GM12878 (cell line): ENCODE measurements around the gene MRPL34. TPM values are rescaled to one million over a fixed set of nuclear protein-coding genes. Genes with fewer than 3 reads are reported as not detected.
A peak's percentile ranks its signal among the peaks of the same experiment; 100 is the strongest.

Source experiments
- ASH2L ChIP-seq: fragments of 300-600, 200-600 bp; sonication (generic); IDR thresholded peaks from 2 replicates; pipeline ENCODE4 v1.6.1; 2017; ENCODE audit warnings: low read depth, mild to moderate bottlenecking, borderline replicate concordance
- CBX3 ChIP-seq: fragments of 200-600 bp; sonication (generic); IDR thresholded peaks from 2 replicates; pipeline ENCODE4 v1.6.1; 2016; ENCODE audit warnings: low read depth, borderline replicate concordance
- CHD4 ChIP-seq: fragments of 200-600 bp; sonication (generic); IDR thresholded peaks from 2 replicates; pipeline ENCODE4 v1.6.1; 2016; ENCODE audit warnings: mild to moderate bottlenecking
- EGR1 ChIP-seq, 2 experiments: IDR thresholded peaks; 1 replicate in 1 of 2; 2 replicates in 1 of 2; pipeline ENCODE4 v1.6.1; 2011 to 2012; ENCODE audit warnings: low read depth in 2 of 2, low read length in 2 of 2, borderline replicate concordance in 1 of 2, mild to moderate bottlenecking in 1 of 2, moderate library complexity in 1 of 2
- NR2F1 ChIP-seq: fragments of 450-650 bp; conservative IDR thresholded peaks from 2 replicates; pipeline ENCODE4 v1.6.1; 2017; ENCODE audit warnings: mild to moderate bottlenecking
- POLR2AphosphoS2 ChIP-seq: IDR thresholded peaks from 2 replicates; pipeline ENCODE4 v1.6.1; 2011; ENCODE audit warnings: low read depth, mild to moderate bottlenecking, low read length, improper control_type of control experiment, moderate library complexity
- RCOR1 ChIP-seq: conservative IDR thresholded peaks from 2 replicates; pipeline ENCODE4 v1.6.1; 2012; ENCODE audit warnings: low read depth, low read length, improper control_type of control experiment
- SPI1 ChIP-seq: IDR thresholded peaks from 2 replicates; pipeline ENCODE4 v1.6.1; 2011; ENCODE audit warnings: low read depth, mild to moderate bottlenecking, low read length, moderate library complexity, borderline replicate concordance; ENCODE audit not compliant: insufficient read depth
- SUPT20H ChIP-seq: IDR thresholded peaks from 2 replicates; pipeline ENCODE4 v1.6.1; 2011; ENCODE audit warnings: low read depth, mild to moderate bottlenecking, low read length, moderate library complexity, borderline replicate concordance; ENCODE audit not compliant: control insufficient read depth
- TAF1 ChIP-seq: IDR thresholded peaks from 2 replicates; pipeline ENCODE4 v1.6.1; 2011; ENCODE audit warnings: mild to moderate bottlenecking, low read depth, low read length, borderline replicate concordance
- USF1 ChIP-seq: IDR thresholded peaks from 2 replicates; pipeline ENCODE4 v1.6.1; 2011; ENCODE audit warnings: borderline replicate concordance, low read depth, mild to moderate bottlenecking, moderate library complexity, mixed read lengths, low read length; ENCODE audit not compliant: insufficient read depth; ENCODE audit errors: extremely low read length
- YY1 ChIP-seq: IDR thresholded peaks from 2 replicates; pipeline ENCODE4 v1.6.1; 2011; ENCODE audit warnings: low read depth, mild to moderate bottlenecking, low read length
- ZNF207 ChIP-seq: fragments of 450-650 bp; IDR thresholded peaks from 2 replicates; pipeline ENCODE4 v1.6.1; 2014; ENCODE audit warnings: antibody characterized with exemption, mild to moderate bottlenecking, borderline replicate concordance
- ZNF24 ChIP-seq: fragments of 450-650 bp; IDR thresholded peaks from 2 replicates; pipeline ENCODE4 v1.6.1; 2017; ENCODE audit warnings: antibody characterized with exemption, mild to moderate bottlenecking
- ZNF592 ChIP-seq: fragments of 450-650 bp; IDR thresholded peaks from 2 replicates; pipeline ENCODE4 v1.6.1; 2017; ENCODE audit warnings: mild to moderate bottlenecking, moderate library complexity
- polyA plus RNA-seq, 11 experiments: library from polyadenylated mRNA; depleted of rRNA in 4 of 11; unstranded in 6 of 11; stranded (reverse) in 5 of 11; fragments of >200 nt; fragmentation: Nextera tagmentation in 4 of 11; fragmentation: Illumina TruSeq in 1 of 11; extraction: Ambion mirVana in 4 of 11; extraction: Trizol in 1 of 11; gene quantifications; 1 replicate in 1 of 11; 2 replicates in 10 of 11; pipeline versions ENCODE4 v1.2.1 to v1.2.3, GENCODE V29; 2011 to 2016; ENCODE audit warnings: inconsistent platforms in 2 of 11, missing spikeins in 2 of 11, low read depth in 1 of 11
- total RNA-seq, 4 experiments: library from RNA; depleted of rRNA in 3 of 4; stranded (reverse); fragments of >200 nt in 3 of 4; fragmentation: Illumina TruSeq in 1 of 4; extraction: Trizol in 1 of 4; gene quantifications; 2 replicates each; pipeline versions ENCODE4 v1.2.1 to v1.2.3, GENCODE V29; 2013 to 2021
- TF ChIP-seq, protein P1 (sequence below): fragments of 450-650 bp; conservative IDR thresholded peaks from 2 replicates; pipeline ENCODE4 v1.6.1; 2017; ENCODE audit warnings: mild to moderate bottlenecking, moderate library complexity

Gene MRPL34
- total and polyA plus RNA-seq, 10 of the 15 experiments (the other 5 are each of a cell fraction or from before 2014, with no cell fraction given), result 8.6 to 198 (median 78.6) TPM

DNA sequence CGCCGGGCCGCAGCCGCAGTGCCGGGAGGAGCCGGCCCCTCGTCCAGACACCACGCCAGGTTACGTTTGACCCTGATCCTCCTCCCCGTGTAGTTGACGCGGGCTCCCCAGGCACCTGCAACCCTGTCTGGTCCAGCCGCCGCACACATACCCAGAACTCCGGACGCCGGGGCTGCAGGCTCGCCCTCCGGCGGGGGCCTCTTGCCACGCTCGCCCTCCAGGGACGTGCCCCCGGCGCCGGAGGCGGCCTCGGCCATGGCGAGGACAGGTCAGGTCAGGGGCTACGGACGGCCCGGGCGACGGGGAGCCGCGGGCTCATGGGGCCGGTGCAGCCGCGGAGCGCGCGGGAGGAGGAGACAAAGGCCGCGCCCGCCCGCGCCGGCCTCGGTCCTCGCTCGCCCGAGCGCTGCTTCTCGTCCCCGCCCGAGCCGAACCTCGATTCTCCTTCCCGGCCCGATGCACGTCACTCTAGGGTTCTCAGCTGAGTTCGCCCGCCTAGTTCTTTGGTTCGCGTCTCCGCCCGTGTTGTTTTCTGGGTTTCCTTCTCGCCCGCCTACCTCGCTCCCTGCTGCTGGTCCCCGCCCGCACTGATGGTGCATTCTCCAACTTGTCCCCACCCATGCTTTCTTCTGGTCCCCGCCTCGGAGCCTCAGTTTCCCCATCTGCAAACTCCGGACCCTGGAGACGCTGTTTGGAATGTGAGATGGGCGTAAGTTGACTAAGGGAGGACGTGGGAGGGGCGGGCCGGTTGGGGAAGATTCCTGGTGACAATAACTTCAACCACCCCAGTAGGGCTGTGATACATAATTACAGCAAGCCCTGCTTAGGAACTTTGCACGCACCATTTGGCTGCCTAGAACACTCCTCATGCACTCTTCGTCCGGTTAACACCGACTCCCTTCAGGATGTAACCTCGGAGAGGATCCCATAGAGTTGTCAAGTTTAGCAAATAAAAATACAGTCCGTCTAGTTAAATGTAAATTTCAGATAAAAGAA is 29.0 kb downstream of the MRPL34 start, which contains the start of gene ANO8 (continued):
- TF ChIP-seq, protein P1, sequence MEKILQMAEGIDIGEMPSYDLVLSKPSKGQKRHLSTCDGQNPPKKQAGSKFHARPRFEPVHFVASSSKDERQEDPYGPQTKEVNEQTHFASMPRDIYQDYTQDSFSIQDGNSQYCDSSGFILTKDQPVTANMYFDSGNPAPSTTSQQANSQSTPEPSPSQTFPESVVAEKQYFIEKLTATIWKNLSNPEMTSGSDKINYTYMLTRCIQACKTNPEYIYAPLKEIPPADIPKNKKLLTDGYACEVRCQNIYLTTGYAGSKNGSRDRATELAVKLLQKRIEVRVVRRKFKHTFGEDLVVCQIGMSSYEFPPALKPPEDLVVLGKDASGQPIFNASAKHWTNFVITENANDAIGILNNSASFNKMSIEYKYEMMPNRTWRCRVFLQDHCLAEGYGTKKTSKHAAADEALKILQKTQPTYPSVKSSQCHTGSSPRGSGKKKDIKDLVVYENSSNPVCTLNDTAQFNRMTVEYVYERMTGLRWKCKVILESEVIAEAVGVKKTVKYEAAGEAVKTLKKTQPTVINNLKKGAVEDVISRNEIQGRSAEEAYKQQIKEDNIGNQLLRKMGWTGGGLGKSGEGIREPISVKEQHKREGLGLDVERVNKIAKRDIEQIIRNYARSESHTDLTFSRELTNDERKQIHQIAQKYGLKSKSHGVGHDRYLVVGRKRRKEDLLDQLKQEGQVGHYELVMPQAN, result peak; percentile 75
- TF ChIP-seq SPI1, result no peak
- TF ChIP-seq YY1, result peak; percentile 21; the same call in 1 of the 2 replicates
- TF ChIP-seq USF1, result no peak
- TF ChIP-seq CBX3, result no peak
- TF ChIP-seq RCOR1, result no peak
- TF ChIP-seq ZNF592, result no peak; the same call in 1 of the 2 replicates
- TF ChIP-seq CHD4, result no peak
- TF ChIP-seq NR2F1, result peak; percentile 80
- peak; percentile 56; the same call in 1 of the 2 replicates for TF ChIP-seq ZNF24
- TF ChIP-seq SUPT20H, result no peak
- peak; percentile 23; the same call in 1 of the 2 replicates for TF ChIP-seq TAF1
- peak in 1 of 2 experiments; percentile 28; a peak in 1 of 3 replicates for TF ChIP-seq EGR1 (IDR thresholded peaks at IDR 0.05; ENCODE audit: borderline replicate concordance in 1 of 2, low read depth in 2 of 2, low read length in 2 of 2)
- TF ChIP-seq ZNF207, result no peak
- no peak for TF ChIP-seq ASH2L
- TF ChIP-seq POLR2AphosphoS2, result no peak
